A673 (cell line): ENCODE measurements around the gene TRIM13. TPM values are rescaled to one million over a fixed set of nuclear protein-coding genes. Genes with fewer than 3 reads are reported as not detected.
"Not testable (repeated sequence)": the region's sequence is repeated elsewhere in the genome, so short reads cannot be mapped to it uniquely, and the experiment has no call there.

Source experiments
- BruUV-seq: library from RNA; stranded (reverse); fragments of 400-500 nt; replicated peaks from 2 replicates; lab custom pipeline; 2021; lab: Mats Ljungman, UMichigan
- CTCF ChIA-PET: fragments of 300-600 bp; sonication (Branson Sonifier 250); formaldehyde crosslinking; loops from one replicate; lab custom pipeline; 2022; ENCODE audit warnings: antibody characterized with exemption; lab: Charles Lee
- POLR2A ChIA-PET: fragments of 300-600 bp; sonication (Branson Sonifier 250); formaldehyde crosslinking; loops from one replicate; lab custom pipeline; 2022; ENCODE audit warnings: antibody characterized with exemption; ENCODE audit not compliant: low non-redundant PET; lab: Charles Lee
- DNase-seq: peaks from one replicate; pipeline ENCODE4 v3.0.0-alpha.2; 2015; ENCODE audit warnings: low spot score
- H3K27ac ChIP-seq: fragments of 200-600 bp; sonication (generic); 2 replicates; pipeline ENCODE4 v1.5.1; 2016; ENCODE audit warnings: mixed run types, low read depth, mild to moderate bottlenecking, mixed read lengths, antibody characterized with exemption, low read length; ENCODE audit not compliant: poor library complexity, severe bottlenecking
- H3K27me3 ChIP-seq: fragments of 200-600 bp; sonication (generic); replicated peaks from 2 replicates; pipeline ENCODE4 v1.6.1; 2017; ENCODE audit warnings: mixed run types, low read depth, mild to moderate bottlenecking, mixed read lengths, antibody characterized with exemption, low read length; ENCODE audit not compliant: insufficient read depth, poor library complexity
- H3K36me3 ChIP-seq: fragments of 200-600 bp; sonication (generic); 2 replicates; pipeline ENCODE4 v1.6.1; 2016; ENCODE audit warnings: mixed run types, mild to moderate bottlenecking, mixed read lengths, antibody characterized with exemption, low read length; ENCODE audit not compliant: insufficient read depth, poor library complexity, severe bottlenecking
- H3K4me1 ChIP-seq: fragments of 200-600 bp; sonication (generic); 2 replicates; pipeline ENCODE4 v1.6.1; 2017; ENCODE audit warnings: mixed run types, mild to moderate bottlenecking, mixed read lengths, antibody characterized with exemption, low read length; ENCODE audit not compliant: insufficient read depth, poor library complexity, severe bottlenecking
- H3K4me3 ChIP-seq: fragments of 200-600 bp; sonication (generic); 2 replicates; pipeline ENCODE4 v1.5.1; 2016; ENCODE audit warnings: low read depth, mixed run types, mild to moderate bottlenecking, mixed read lengths, low read length; ENCODE audit not compliant: poor library complexity, severe bottlenecking
- H3K9me3 ChIP-seq: fragments of 200-600 bp; sonication (generic); 2 replicates; pipeline ENCODE4 v1.6.1; 2016; ENCODE audit warnings: mixed run types, low read depth, mild to moderate bottlenecking, mixed read lengths, antibody characterized with exemption, low read length; ENCODE audit not compliant: poor library complexity, severe bottlenecking
- CTCF ChIP-seq: fragments of 300-800, 200-600 bp; sonication (generic); conservative IDR thresholded peaks from 2 replicates; pipeline ENCODE4 v1.5.1; 2017; ENCODE audit warnings: low read depth, mild to moderate bottlenecking, antibody characterized with exemption, low read length, moderate library complexity, mixed read lengths
- EZH2 ChIP-seq: fragments of 200-600 bp; sonication (generic); IDR thresholded peaks from 2 replicates; pipeline ENCODE4 v1.6.1; 2017; ENCODE audit warnings: borderline replicate concordance, low read depth, mild to moderate bottlenecking, mixed read lengths, antibody characterized with exemption, low read length; ENCODE audit not compliant: poor library complexity, severe bottlenecking
- intact Hi-C: fragments of 100-400 bp; cut with micrococcal nuclease; formaldehyde crosslinking; loops from one replicate; pipeline ENCODE4 v1.10.0; 2022; ENCODE audit not compliant: unreplicated experiment
- total RNA-seq: library from RNA; stranded (reverse); gene quantifications from 2 replicates; pipeline ENCODE4 v1.2.3, GENCODE V29; 2021

Gene TRIM13
- total RNA-seq, 1 experiment from 2014 or later: 38.7 TPM

DNA sequence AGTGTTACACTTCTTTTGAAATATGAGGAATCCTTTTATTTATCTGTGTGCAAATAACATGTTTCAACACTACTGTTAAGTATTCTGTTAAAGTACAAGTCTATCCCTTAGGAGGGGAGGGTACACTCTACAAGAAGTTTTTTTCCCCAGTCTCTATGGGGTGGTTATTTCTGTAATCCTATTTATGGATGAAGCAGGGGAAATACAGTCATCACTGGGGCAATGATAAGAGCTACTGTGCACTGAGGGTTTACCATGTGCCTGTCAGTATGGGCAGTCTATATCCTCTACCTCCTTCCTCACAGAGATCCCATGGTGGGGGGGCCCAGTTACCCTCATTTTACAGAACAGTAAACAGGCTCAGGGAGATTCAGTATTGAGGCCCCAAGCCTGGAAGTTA, 16.6 kb upstream of the TRIM13 start:
- Histone ChIP-seq H3K36me3 (no peaks in the 10 kb centered on the region), H3K4me1 (peaks cover 13% of the 10 kb centered on the region), H3K9me3 (no peaks in the 10 kb centered on the region), H3K27me3 (no peaks in the 10 kb centered on the region), H3K27ac (no peak overlapping the region), H3K4me3 (no peak overlapping the region)
- DNase-seq: no peak
- TF ChIP-seq EZH2 (no peak), CTCF (no peak)
- BruUV-seq: no TSS peak
- intact Hi-C loops: no loop called here
- POLR2A ChIA-PET: no interaction called here
- CTCF ChIA-PET: no interaction called here

DNA sequence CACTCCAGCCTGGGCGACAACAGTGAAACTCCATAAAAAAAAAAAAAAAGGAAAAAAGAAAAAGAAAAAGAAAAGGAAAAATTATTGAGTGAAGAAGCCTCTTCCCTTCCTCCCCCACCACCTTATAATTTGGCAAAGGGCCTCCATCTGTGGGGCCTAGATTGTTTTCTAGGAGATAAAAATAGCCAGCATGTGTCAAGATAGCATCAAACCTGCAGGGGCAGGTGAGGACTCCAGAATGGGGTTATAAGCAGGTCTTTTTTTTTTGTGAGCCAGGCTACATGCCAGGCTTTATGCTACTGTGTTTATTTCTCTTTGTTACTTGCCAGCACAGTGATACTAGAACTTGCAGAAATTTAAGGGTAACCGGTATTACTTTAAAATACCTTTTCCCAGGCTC, 11.7 kb upstream of the TRIM13 start:
- H3K36me3 ChIP-seq: no peaks in the 10 kb centered on the region
- intact Hi-C loops: no loop called here
- H3K27me3 ChIP-seq: no peaks in the 10 kb centered on the region
- CTCF ChIA-PET: no interaction called here
- POLR2A ChIA-PET: no interaction called here
- no TSS peak for BruUV-seq
- H3K27ac ChIP-seq: no peak overlapping the region
- H3K9me3 ChIP-seq: no peaks in the 10 kb centered on the region
- H3K4me3 ChIP-seq: no peak overlapping the region
- H3K4me1 ChIP-seq: no peaks in the 10 kb centered on the region
- TF ChIP-seq CTCF: no peak
- TF ChIP-seq EZH2: no peak
- no peak for DNase-seq

DNA sequence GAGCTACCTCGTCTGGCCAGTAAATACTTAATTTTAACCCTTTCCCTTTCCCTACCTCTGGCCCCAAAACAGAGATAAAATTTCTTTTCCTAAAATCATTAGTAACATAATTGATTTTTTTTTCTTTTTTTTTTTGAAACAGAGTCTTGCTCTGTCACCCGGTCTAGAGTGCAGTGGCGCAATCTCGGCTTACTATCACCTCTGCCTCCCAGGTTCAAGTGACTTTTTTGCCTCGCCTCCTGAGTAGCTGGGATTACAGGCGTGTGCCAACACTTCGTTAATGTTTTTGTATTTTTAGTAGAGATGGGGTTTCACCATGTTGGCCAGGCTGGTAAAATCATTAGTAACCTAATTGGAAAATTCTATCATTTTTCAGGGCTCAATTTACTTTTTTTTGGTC, 10.4 kb upstream of the TRIM13 start:
- ChIA-PET CTCF (no interaction called here), POLR2A (no interaction called here)
- Histone ChIP-seq H3K9me3 (no peaks in the 10 kb centered on the region), H3K27me3 (no peaks in the 10 kb centered on the region), H3K4me3 (no peak overlapping the region), H3K36me3 (no peaks in the 10 kb centered on the region), H3K27ac (no peak overlapping the region), H3K4me1 (no peaks in the 10 kb centered on the region)
- intact Hi-C loops: no loop called here
- BruUV-seq: no TSS peak
- no peak for DNase-seq
- no peak for TF ChIP-seq EZH2
- no peak for TF ChIP-seq CTCF

GRCh38 chr13:49990612-49991011, 6.2 kb upstream of the TRIM13 start:
- POLR2A ChIA-PET, H3K27ac ChIP-seq, H3K9me3 ChIP-seq, H3K4me3 ChIP-seq, intact Hi-C loops, H3K36me3 ChIP-seq, H3K4me1 ChIP-seq, CTCF ChIA-PET, H3K27me3 ChIP-seq, BruUV-seq, DNase-seq: not testable (repeated sequence)
